A549 (cell line): Measurements from ENCODE around the gene FAM163B. TPM values are rescaled to one million over a fixed set of nuclear protein-coding genes. Genes with fewer than 3 reads are reported as not detected.

Experiments
- ATAC-seq, 2 experiments: fragments of 200-7000 bp in 1 of 2; fragments of >200 bp in 1 of 2; cut with Nextera tagmentation in 1 of 2; cut with Tn5 transposase in 1 of 2; 3 replicates each; pipeline versions ENCODE4 v1.8.0 to v1.9.1; 2018 to 2020; ENCODE audit warnings: mild to moderate bottlenecking in 1 of 2, moderate library complexity in 1 of 2
- CTCF ChIA-PET: fragments of 300-600 bp; sonication (Branson Sonifier 250); formaldehyde crosslinking; extraction: SDS; loops from one replicate; lab custom pipeline; 2021; ENCODE audit warnings: antibody characterized with exemption, inconsistent platforms; lab: Yijun Ruan, JAX
- POLR2A ChIA-PET: fragments of 350-600 bp; formaldehyde crosslinking; extraction: SDS; loops from one replicate; lab custom pipeline; 2021; ENCODE audit warnings: antibody characterized with exemption, inconsistent platforms; lab: Yijun Ruan, JAX
- DNase-seq, 2 experiments: peaks; one replicate each; pipeline versions ENCODE4 v3.0.0 to v3.0.0-alpha.2; 2011 to 2016; ENCODE audit warnings: low read depth in 1 of 2, low spot score in 1 of 2
- FAIRE-seq: peaks from 2 replicates; lab custom pipeline; 2011; peaks lifted over from hg19 to GRCh38; lab: Jason Lieb, UNC
- H3K27ac ChIP-seq, 2 experiments: fragments of >200 bp; sonication (Bioruptor Twin); formaldehyde crosslinking; 3 replicates each; pipeline ENCODE4 v1.5.1; 2016 to 2017
- H3K4me1 ChIP-seq: fragments of >200 bp; sonication (Bioruptor Twin); formaldehyde crosslinking; 3 replicates; pipeline ENCODE4 v1.6.1; 2016
- H3K4me2 ChIP-seq: fragments of >200 bp; sonication (Bioruptor Twin); formaldehyde crosslinking; 3 replicates; pipeline ENCODE4 v1.6.1; 2016
- H3K4me3 ChIP-seq: fragments of >200 bp; sonication (Bioruptor Twin); formaldehyde crosslinking; 3 replicates; pipeline ENCODE4 v1.5.1; 2016
- H3K9me3 ChIP-seq: fragments of >200 bp; sonication (Bioruptor Twin); formaldehyde crosslinking; 3 replicates; pipeline ENCODE4 v1.6.1; 2016
- CBX8 ChIP-seq: fragments of 200-600 bp; sonication (generic); IDR thresholded peaks from 2 replicates; pipeline ENCODE4 v1.6.1; 2016
- CHD2 ChIP-seq: fragments of 150-350 bp; IDR thresholded peaks from 2 replicates; pipeline ENCODE4 v1.6.1; 2014; ENCODE audit warnings: low read length; ENCODE audit not compliant: partially characterized antibody
- CHD4 ChIP-seq: fragments of 200-600 bp; sonication (generic); IDR thresholded peaks from 2 replicates; pipeline ENCODE4 v1.6.1; 2016; ENCODE audit warnings: antibody characterized with exemption, mild to moderate bottlenecking, borderline replicate concordance
- EHF ChIP-seq: fragments of 250-450 bp; sonication (Bioruptor Pico); IDR thresholded peaks from 2 replicates; pipeline ENCODE4 v1.5.0; 2020; ENCODE audit warnings: mild to moderate bottlenecking
- FOSB ChIP-seq: fragments of 250-450 bp; sonication (Bioruptor Pico); IDR thresholded peaks from 2 replicates; pipeline ENCODE4 v1.5.0; 2020; ENCODE audit warnings: mild to moderate bottlenecking, moderate library complexity
- FOXS1 ChIP-seq: fragments of 250-450 bp; sonication (Bioruptor Pico); IDR thresholded peaks from 2 replicates; pipeline ENCODE4 v1.5.0; 2020; ENCODE audit warnings: mild to moderate bottlenecking, moderate library complexity
- HEYL ChIP-seq: fragments of 250-450 bp; sonication (Bioruptor Pico); IDR thresholded peaks from 2 replicates; pipeline ENCODE4 v1.8.0; 2021; ENCODE audit warnings: mild to moderate bottlenecking, moderate library complexity
- HOXB13 ChIP-seq: fragments of 250-450 bp; sonication (Bioruptor Pico); IDR thresholded peaks from 2 replicates; pipeline ENCODE4 v1.5.0; 2020; ENCODE audit warnings: low read depth, mild to moderate bottlenecking, moderate library complexity
- JUN ChIP-seq, 2 experiments: fragments of >200 bp; sonication (Bioruptor Twin); formaldehyde crosslinking; IDR thresholded peaks; 2 replicates in 1 of 2; 3 replicates in 1 of 2; pipeline ENCODE4 v1.6.1; 2016 to 2017
- JUNB ChIP-seq: fragments of >200 bp; sonication (Bioruptor Twin); formaldehyde crosslinking; IDR thresholded peaks from 2 replicates; pipeline ENCODE4 v1.6.1; 2016
- KDM1A ChIP-seq: fragments of 200-600 bp; sonication (generic); IDR thresholded peaks from 2 replicates; pipeline ENCODE4 v1.6.1; 2016; ENCODE audit warnings: low read depth, mild to moderate bottlenecking
- KDM5A ChIP-seq: fragments of 200-600 bp; sonication (generic); IDR thresholded peaks from 2 replicates; pipeline ENCODE4 v1.6.1; 2016; ENCODE audit warnings: antibody characterized with exemption, mild to moderate bottlenecking
- MAZ ChIP-seq: fragments of 150-350 bp; IDR thresholded peaks from 2 replicates; pipeline ENCODE4 v1.6.1; 2014; ENCODE audit warnings: antibody characterized with exemption, low read depth, low read length, borderline replicate concordance
- NFE2L2 ChIP-seq: fragments of 150-350 bp; conservative IDR thresholded peaks from 2 replicates; pipeline ENCODE4 v1.6.1; 2014; ENCODE audit warnings: low read length
- NPAS2 ChIP-seq: fragments of 250-450 bp; sonication (Bioruptor Pico); IDR thresholded peaks from 2 replicates; pipeline ENCODE4 v1.8.0; 2022; ENCODE audit warnings: mild to moderate bottlenecking, moderate library complexity, borderline replicate concordance
- NR3C1 ChIP-seq: fragments of >200 bp; sonication (Bioruptor Twin); formaldehyde crosslinking; IDR thresholded peaks from 3 replicates; pipeline ENCODE4 v1.6.1; 2017
- POLR2A ChIP-seq: IDR thresholded peaks from 2 replicates; pipeline ENCODE4 v1.6.1; 2012; ENCODE audit warnings: mild to moderate bottlenecking, low read length
- RAD21 ChIP-seq, 2 experiments: fragments of >200 bp in 1 of 2; sonication (Bioruptor Twin) in 1 of 2; formaldehyde crosslinking in 1 of 2; IDR thresholded peaks in 1 of 2; conservative IDR thresholded peaks in 1 of 2; 2 replicates in 1 of 2; 3 replicates in 1 of 2; pipeline ENCODE4 v1.6.1; 2012 to 2018; ENCODE audit warnings: inconsistent platforms in 1 of 2
- RARB ChIP-seq: fragments of 250-450 bp; sonication (Bioruptor Pico); IDR thresholded peaks from 2 replicates; pipeline ENCODE4 v1.8.0; 2021; ENCODE audit warnings: mild to moderate bottlenecking, moderate library complexity
- RNF2 ChIP-seq: fragments of 200-600 bp; sonication (generic); IDR thresholded peaks from 2 replicates; pipeline ENCODE4 v1.6.1; 2016; ENCODE audit warnings: low read depth, mild to moderate bottlenecking, antibody characterized with exemption, moderate library complexity, borderline replicate concordance
- SMC3 ChIP-seq: fragments of >200 bp; sonication (Bioruptor Twin); formaldehyde crosslinking; IDR thresholded peaks from 3 replicates; pipeline ENCODE4 v1.6.1; 2018; ENCODE audit warnings: inconsistent platforms
- SREBF2 ChIP-seq: fragments of 450-650 bp; IDR thresholded peaks from 2 replicates; pipeline ENCODE4 v1.6.1; 2014; ENCODE audit warnings: mild to moderate bottlenecking, moderate library complexity
- TFCP2L1 ChIP-seq: fragments of 250-450 bp; sonication (Bioruptor Pico); IDR thresholded peaks from 2 replicates; pipeline ENCODE4 v1.5.0; 2021; ENCODE audit warnings: mild to moderate bottlenecking
- ZSCAN20 ChIP-seq: fragments of 250-450 bp; sonication (Bioruptor Pico); IDR thresholded peaks from 2 replicates; pipeline ENCODE4 v1.8.0; 2022; ENCODE audit warnings: mild to moderate bottlenecking, moderate library complexity
- WGBS: methylation state at CpG from one replicate; pipeline ENCODE4 v1.1.6; 2017; ENCODE audit errors: missing lambda C conversion rate; 5-methylcytosine and 5-hydroxymethylcytosine counted together
- polyA plus RNA-seq, 4 experiments: library from polyadenylated mRNA; depleted of rRNA in 3 of 4; stranded (reverse); fragments of >200 nt; fragmentation: RNase III in 1 of 4; extraction: RNeasy Plus Mini Kit Qiagen cat#74134 plus additional on column Dnase treatment in 1 of 4; gene quantifications; 2 replicates in 3 of 4; 3 replicates in 1 of 4; pipeline ENCODE4 v1.2.3, GENCODE V29; 2011 to 2017
- TF ChIP-seq, protein P1 (sequence below): IDR thresholded peaks from 2 replicates; pipeline ENCODE4 v1.6.1; 2012
- TF ChIP-seq, protein P2 (sequence below): IDR thresholded peaks from 2 replicates; pipeline ENCODE4 v1.6.1; 2012; ENCODE audit warnings: low read depth, borderline replicate concordance
- TF ChIP-seq, protein P3 (sequence below): fragments of 450-650 bp; IDR thresholded peaks from 2 replicates; pipeline ENCODE4 v1.6.1; 2014; ENCODE audit warnings: antibody characterized with exemption

FAM163B gene
- polyA plus RNA-seq, 2 of the 4 experiments (the other 2 are of a cell fraction): not detected

DNA sequence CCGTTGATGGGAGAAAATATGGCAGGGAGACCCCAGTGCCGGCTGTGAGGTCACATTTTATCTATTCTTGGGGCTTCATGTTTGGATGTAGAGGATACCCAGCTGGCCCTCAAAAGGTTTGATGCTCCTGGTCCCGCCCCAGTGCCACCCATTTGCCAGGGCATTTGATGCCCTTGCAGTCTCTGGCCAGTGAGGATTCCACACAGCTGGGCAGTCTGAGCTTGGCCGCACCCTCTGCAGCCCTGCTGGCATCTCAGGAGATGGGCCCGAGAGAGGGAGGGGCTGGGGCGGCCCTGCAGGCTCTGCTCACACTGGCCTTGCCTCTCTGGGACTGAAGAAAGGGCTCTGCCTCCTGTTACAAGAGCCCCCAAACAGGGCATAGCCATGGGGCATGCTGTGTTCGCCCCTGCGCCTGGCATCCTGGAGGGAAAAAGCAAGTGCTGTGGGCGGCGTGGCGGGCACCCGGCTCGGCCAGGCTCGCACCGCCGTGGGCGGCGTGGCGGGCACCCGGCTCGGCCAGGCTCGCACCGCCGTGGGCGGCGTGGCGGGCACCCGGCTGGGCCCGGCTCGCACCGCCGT is 47.1 kb downstream of the FAM163B start (continued):
- TF ChIP-seq HOXB13 (CRISPR knock-in tag): no peak
- no peak for TF ChIP-seq ZSCAN20 (CRISPR knock-in tag)
- TF ChIP-seq, protein P1, sequence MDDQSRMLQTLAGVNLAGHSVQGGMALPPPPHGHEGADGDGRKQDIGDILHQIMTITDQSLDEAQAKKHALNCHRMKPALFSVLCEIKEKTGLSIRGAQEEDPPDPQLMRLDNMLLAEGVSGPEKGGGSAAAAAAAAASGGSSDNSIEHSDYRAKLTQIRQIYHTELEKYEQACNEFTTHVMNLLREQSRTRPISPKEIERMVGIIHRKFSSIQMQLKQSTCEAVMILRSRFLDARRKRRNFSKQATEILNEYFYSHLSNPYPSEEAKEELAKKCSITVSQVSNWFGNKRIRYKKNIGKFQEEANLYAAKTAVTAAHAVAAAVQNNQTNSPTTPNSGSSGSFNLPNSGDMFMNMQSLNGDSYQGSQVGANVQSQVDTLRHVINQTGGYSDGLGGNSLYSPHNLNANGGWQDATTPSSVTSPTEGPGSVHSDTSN: no peak
- no peak for TF ChIP-seq KDM1A
- TF ChIP-seq KDM5A: no peak
- TF ChIP-seq RAD21 (conservative IDR thresholded peaks at IDR 0.05 in 1 of 2, IDR thresholded peaks at IDR 0.05 in 1 of 2): no peak
- TF ChIP-seq NFE2L2: no peak
- no peak for TF ChIP-seq RNF2
- TF ChIP-seq NR3C1: no peak
- TF ChIP-seq RARB (CRISPR knock-in tag): no peak
- TF ChIP-seq, all 56 proteins: peak for 0

DNA sequence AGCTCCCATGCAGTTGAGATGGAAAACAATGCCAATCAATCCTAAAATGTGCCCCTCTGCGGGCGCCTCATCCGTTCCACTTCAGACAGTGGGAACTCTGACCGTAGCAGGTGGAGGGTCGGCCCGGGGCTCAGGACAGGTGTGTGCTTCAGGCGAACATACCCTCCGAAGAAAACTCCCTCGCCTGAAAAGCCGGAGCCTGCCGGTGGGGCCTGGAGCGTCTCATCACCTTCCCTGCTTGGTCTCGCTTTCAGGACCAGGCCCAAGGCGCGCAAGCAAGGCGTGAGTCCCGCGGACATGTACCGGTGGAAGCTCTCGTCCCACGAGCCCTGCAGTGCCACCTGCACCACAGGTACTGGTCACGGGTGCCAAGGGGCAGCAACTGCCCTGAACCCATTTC is 48.2 kb downstream of the FAM163B start:
- H3K4me2 ChIP-seq: no peak overlapping the region
- no peak for ATAC-seq
- no peaks in the 10 kb centered on the region for H3K9me3 ChIP-seq
- CTCF ChIA-PET: interaction anchor here (0.7 to 2.3 kb wide), 3 partner anchors 27 to 182 kb away, joined by 3 to 6 read pairs (median 3); no protein-coding TSS in a partner anchor
- no peak overlapping the region for H3K4me3 ChIP-seq
- peaks cover 9% of the 10 kb centered on the region; the same call in 2 of the 3 replicates for H3K4me1 ChIP-seq
- TF ChIP-seq EHF (CRISPR knock-in tag): no peak
- no peak for TF ChIP-seq FOSB (CRISPR knock-in tag)
- no peak for TF ChIP-seq CHD4
- no peak for TF ChIP-seq KDM5A
- no peak for FAIRE-seq
- H3K27ac ChIP-seq: no peak overlapping the region
- POLR2A ChIA-PET: no interaction called here
- 86% methylated on average over 18 of the region's 22 CpGs for WGBS
- DNase-seq: no peak

DNA sequence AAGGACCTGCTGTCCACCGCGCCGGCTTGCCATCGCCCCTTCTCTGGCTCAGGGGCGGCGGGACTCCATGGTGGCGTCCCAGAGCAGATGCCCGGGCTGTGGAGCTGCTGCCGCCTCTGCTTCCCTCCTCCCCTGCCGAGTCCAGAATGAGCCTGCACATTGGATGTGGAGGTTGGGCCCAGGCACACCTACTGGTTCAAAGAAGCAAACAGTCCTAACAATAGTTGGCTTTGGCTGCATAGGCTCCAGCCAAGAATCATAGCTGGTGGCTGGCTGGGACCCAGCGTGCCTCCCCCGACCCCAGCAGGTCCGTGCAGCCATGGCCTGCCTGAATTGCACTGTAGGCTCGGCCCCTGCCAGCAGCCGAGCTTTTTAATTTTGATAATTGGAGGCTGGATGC is 48.9 kb downstream of the FAM163B start:
- peaks cover 9% of the 10 kb centered on the region; the same call in 2 of the 3 replicates for H3K4me1 ChIP-seq
- no peak overlapping the region for H3K27ac ChIP-seq
- TF ChIP-seq SMC3 (no peak), SREBF2 (no peak), POLR2A (no peak), MAZ (no peak), JUN (IDR thresholded peaks at IDR 0.05) (no peak), HEYL (CRISPR knock-in tag) (no peak), NFE2L2 (no peak), CBX8 (no peak), EHF (CRISPR knock-in tag) (no peak), CHD2 (no peak), JUNB (no peak), RARB (CRISPR knock-in tag) (no peak), NPAS2 (CRISPR knock-in tag) (no peak), TFCP2L1 (CRISPR knock-in tag) (no peak), FOXS1 (CRISPR knock-in tag) (no peak)
- TF ChIP-seq, protein P2, sequence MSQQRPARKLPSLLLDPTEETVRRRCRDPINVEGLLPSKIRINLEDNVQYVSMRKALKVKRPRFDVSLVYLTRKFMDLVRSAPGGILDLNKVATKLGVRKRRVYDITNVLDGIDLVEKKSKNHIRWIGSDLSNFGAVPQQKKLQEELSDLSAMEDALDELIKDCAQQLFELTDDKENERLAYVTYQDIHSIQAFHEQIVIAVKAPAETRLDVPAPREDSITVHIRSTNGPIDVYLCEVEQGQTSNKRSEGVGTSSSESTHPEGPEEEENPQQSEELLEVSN: no peak
- TF ChIP-seq, protein P3, sequence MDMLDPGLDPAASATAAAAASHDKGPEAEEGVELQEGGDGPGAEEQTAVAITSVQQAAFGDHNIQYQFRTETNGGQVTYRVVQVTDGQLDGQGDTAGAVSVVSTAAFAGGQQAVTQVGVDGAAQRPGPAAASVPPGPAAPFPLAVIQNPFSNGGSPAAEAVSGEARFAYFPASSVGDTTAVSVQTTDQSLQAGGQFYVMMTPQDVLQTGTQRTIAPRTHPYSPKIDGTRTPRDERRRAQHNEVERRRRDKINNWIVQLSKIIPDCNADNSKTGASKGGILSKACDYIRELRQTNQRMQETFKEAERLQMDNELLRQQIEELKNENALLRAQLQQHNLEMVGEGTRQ: no peak
- no peak for DNase-seq
- WGBS: 75% methylated on average over 11 of the region's 15 CpGs
- H3K4me3 ChIP-seq: no peak overlapping the region
- ATAC-seq: no peak
- ChIA-PET CTCF (interaction anchor here (0.7 to 2.3 kb wide), 3 partner anchors 27 to 182 kb away, joined by 3 to 6 read pairs (median 3); no protein-coding TSS in a partner anchor), POLR2A (no interaction called here)
- no peak for FAIRE-seq
- H3K4me2 ChIP-seq: no peak overlapping the region
- H3K9me3 ChIP-seq: no peaks in the 10 kb centered on the region
